B cell (primary cell): Measurements from ENCODE around the gene EEF1B2.

ENCODE experiments used
- EZH2 ChIP-seq: IDR thresholded peaks from 2 replicates; pipeline ENCODE4 v1.6.1; 2012; ENCODE audit warnings: borderline replicate concordance, low read depth, mild to moderate bottlenecking, moderate library complexity, low read length; ENCODE audit not compliant: insufficient read depth, poor library complexity, severe bottlenecking
- TF ChIP-seq, protein P1 (sequence below): fragments of 200-600 bp; IDR thresholded peaks from one replicate; pipeline ENCODE4 v1.8.0; 2022; ENCODE audit warnings: antibody characterized with exemption, mild to moderate bottlenecking

- TF ChIP-seq, protein P1, sequence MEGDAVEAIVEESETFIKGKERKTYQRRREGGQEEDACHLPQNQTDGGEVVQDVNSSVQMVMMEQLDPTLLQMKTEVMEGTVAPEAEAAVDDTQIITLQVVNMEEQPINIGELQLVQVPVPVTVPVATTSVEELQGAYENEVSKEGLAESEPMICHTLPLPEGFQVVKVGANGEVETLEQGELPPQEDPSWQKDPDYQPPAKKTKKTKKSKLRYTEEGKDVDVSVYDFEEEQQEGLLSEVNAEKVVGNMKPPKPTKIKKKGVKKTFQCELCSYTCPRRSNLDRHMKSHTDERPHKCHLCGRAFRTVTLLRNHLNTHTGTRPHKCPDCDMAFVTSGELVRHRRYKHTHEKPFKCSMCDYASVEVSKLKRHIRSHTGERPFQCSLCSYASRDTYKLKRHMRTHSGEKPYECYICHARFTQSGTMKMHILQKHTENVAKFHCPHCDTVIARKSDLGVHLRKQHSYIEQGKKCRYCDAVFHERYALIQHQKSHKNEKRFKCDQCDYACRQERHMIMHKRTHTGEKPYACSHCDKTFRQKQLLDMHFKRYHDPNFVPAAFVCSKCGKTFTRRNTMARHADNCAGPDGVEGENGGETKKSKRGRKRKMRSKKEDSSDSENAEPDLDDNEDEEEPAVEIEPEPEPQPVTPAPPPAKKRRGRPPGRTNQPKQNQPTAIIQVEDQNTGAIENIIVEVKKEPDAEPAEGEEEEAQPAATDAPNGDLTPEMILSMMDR: no peak
- TF ChIP-seq EZH2: no peak
These were observed 15.3 kb upstream of the EEF1B2 start for GRCh38 chr2:206144383-206144782.
